SK-N-SH (cell line): ENCODE data around the gene SNX32. TPM values are rescaled to one million over a fixed set of nuclear protein-coding genes. Genes with fewer than 3 reads are reported as not detected.

Experiments used
- CTCF ChIA-PET: fragments of 300-600, 350-600 bp; formaldehyde crosslinking; extraction: SDS; loops from one replicate; lab custom pipeline; 2021; lab: Yijun Ruan, JAX
- POLR2A ChIA-PET: fragments of 350-600 bp; sonication (Branson Sonifier 250); formaldehyde crosslinking; extraction: SDS; loops from one replicate; lab custom pipeline; 2020; ENCODE audit warnings: antibody characterized with exemption, inconsistent platforms; lab: Yijun Ruan, JAX
- DNase-seq: peaks from one replicate; pipeline ENCODE4 v3.0.0; 2012
- H2AFZ ChIP-seq: fragments of 200-600 bp; sonication (generic); 2 replicates; pipeline ENCODE4 v1.8.1; 2016; ENCODE audit warnings: antibody characterized with exemption, mild to moderate bottlenecking, low read depth
- H3F3A ChIP-seq: fragments of 200-600 bp; sonication (generic); replicated peaks from 2 replicates; pipeline ENCODE3; 2016; ENCODE audit warnings: antibody characterized with exemption, mild to moderate bottlenecking; ENCODE audit not compliant: insufficient read depth
- H3K27ac ChIP-seq, 2 experiments: fragments of 200-500 bp in 1 of 2; fragments of 200-600 bp in 1 of 2; sonication (Bioruptor generic) in 1 of 2; sonication (generic), shearing (Covaris generic) in 1 of 2; 2 replicates each; pipeline versions ENCODE4 v1.5.1 to v1.6.1; 2014 to 2016; ENCODE audit warnings: low read depth in 2 of 2, inconsistent platforms in 1 of 2, low read length in 1 of 2, mild to moderate bottlenecking in 1 of 2, mixed read lengths in 1 of 2
- H3K27me3 ChIP-seq: fragments of 200-600 bp; sonication (generic), shearing (Covaris generic); 2 replicates; pipeline ENCODE4 v1.6.1; 2016; ENCODE audit warnings: mixed run types; ENCODE audit not compliant: insufficient read depth
- H3K36me3 ChIP-seq, 2 experiments: fragments of 200-500 bp in 1 of 2; fragments of 200-600 bp in 1 of 2; sonication (Bioruptor generic) in 1 of 2; sonication (generic) in 1 of 2; replicated peaks in 1 of 2; 2 replicates each; pipeline versions ENCODE3 to v1.5.1; 2014 to 2016; ENCODE audit warnings: low read length in 1 of 2, mild to moderate bottlenecking in 1 of 2; ENCODE audit not compliant: insufficient read depth in 2 of 2, control insufficient read depth in 1 of 2
- H3K4me1 ChIP-seq, 2 experiments: fragments of 200-500 bp in 1 of 2; fragments of 200-600 bp in 1 of 2; sonication (Bioruptor generic) in 1 of 2; sonication (generic), shearing (Covaris generic) in 1 of 2; 2 replicates each; pipeline versions ENCODE4 v1.5.1 to v1.6.1; 2014 to 2016; ENCODE audit warnings: low read depth in 1 of 2, low read length in 1 of 2, mixed run types in 1 of 2; ENCODE audit not compliant: insufficient read depth in 2 of 2, control insufficient read depth in 1 of 2
- H3K4me2 ChIP-seq: fragments of 200-600 bp; sonication (generic), shearing (Covaris generic); 2 replicates; pipeline ENCODE4 v1.6.1; 2017; ENCODE audit warnings: mixed run types
- H3K4me3 ChIP-seq, 2 experiments: fragments of 200-500 bp in 1 of 2; fragments of 200-600 bp in 1 of 2; sonication (Bioruptor generic) in 1 of 2; sonication (generic), shearing (Covaris generic) in 1 of 2; 2 replicates each; pipeline versions ENCODE4 v1.5.1 to v1.8.1; 2014 to 2016; ENCODE audit warnings: low read depth in 2 of 2, inconsistent platforms in 1 of 2, low read length in 1 of 2, mild to moderate bottlenecking in 1 of 2, mixed read lengths in 1 of 2, moderate library complexity in 1 of 2
- H3K79me2 ChIP-seq: fragments of 200-600 bp; sonication (generic); 2 replicates; pipeline ENCODE4 v1.8.1; 2017; ENCODE audit warnings: mild to moderate bottlenecking; ENCODE audit not compliant: insufficient read depth
- H3K9ac ChIP-seq: fragments of 200-600 bp; sonication (generic); 2 replicates; pipeline ENCODE4 v1.6.1; 2017; ENCODE audit warnings: mixed run types
- H3K9me2 ChIP-seq: fragments of 200-600 bp; sonication (generic); 2 replicates; pipeline ENCODE4 v1.6.1; 2017; ENCODE audit warnings: mixed run types
- H3K9me3 ChIP-seq: fragments of 200-600 bp; sonication (generic); 2 replicates; pipeline ENCODE4 v1.6.1; 2017; ENCODE audit warnings: mixed run types, mild to moderate bottlenecking, moderate library complexity
- H4K20me1 ChIP-seq: fragments of 200-600 bp; sonication (generic); 2 replicates; pipeline ENCODE4 v1.6.1; 2017; ENCODE audit warnings: mild to moderate bottlenecking, mixed run types; ENCODE audit not compliant: insufficient read depth
- ELF1 ChIP-seq: IDR thresholded peaks from 2 replicates; pipeline ENCODE4 v1.4.0; 2012
- EP300 ChIP-seq, 2 experiments: IDR thresholded peaks; 2 replicates each; pipeline versions ENCODE4 v1.4.0 to v1.6.1; 2012; ENCODE audit warnings: borderline replicate concordance in 1 of 2, low read depth in 1 of 2, low read length in 1 of 2
- EZH2phosphoT487 ChIP-seq: fragments of 200-600 bp; sonication (generic); IDR thresholded peaks from 2 replicates; pipeline ENCODE4 v1.6.1; 2017; ENCODE audit warnings: low read depth, mixed run types, mild to moderate bottlenecking, antibody characterized with exemption, moderate library complexity, borderline replicate concordance
- FOXM1 ChIP-seq: IDR thresholded peaks from 2 replicates; pipeline ENCODE4 v1.4.0; 2012; ENCODE audit warnings: low read depth, mild to moderate bottlenecking
- GABPA ChIP-seq: IDR thresholded peaks from 2 replicates; pipeline ENCODE4 v1.4.0; 2012; ENCODE audit warnings: low read depth, mild to moderate bottlenecking
- GATA2 ChIP-seq: sonication (generic); formaldehyde crosslinking; IDR thresholded peaks from 2 replicates; pipeline ENCODE4 v1.5.0; 2020; ENCODE audit warnings: mild to moderate bottlenecking, missing genetic modification reagents
- JUND ChIP-seq: IDR thresholded peaks from 2 replicates; pipeline ENCODE4 v1.4.0; 2012
- MEF2A ChIP-seq: IDR thresholded peaks from 2 replicates; pipeline ENCODE4 v1.4.0; 2012; ENCODE audit warnings: low read depth, borderline replicate concordance
- RAD21 ChIP-seq: IDR thresholded peaks from 2 replicates; pipeline ENCODE4 v1.6.1; 2012; ENCODE audit warnings: mild to moderate bottlenecking, low read length
- RCOR1 ChIP-seq: fragments of 150-350 bp; IDR thresholded peaks from 2 replicates; pipeline ENCODE4 v1.6.1; 2017; ENCODE audit warnings: antibody characterized with exemption, low read length
- RFX5 ChIP-seq: IDR thresholded peaks from 2 replicates; pipeline ENCODE4 v1.6.1; 2012; ENCODE audit warnings: mild to moderate bottlenecking, improper control_type of control experiment, low read length
- SIN3A ChIP-seq: IDR thresholded peaks from 2 replicates; pipeline ENCODE4 v1.6.1; 2012; ENCODE audit warnings: low read depth, mild to moderate bottlenecking, low read length, moderate library complexity, borderline replicate concordance
- TCF12 ChIP-seq: IDR thresholded peaks from 2 replicates; pipeline ENCODE4 v1.4.0; 2012
- WGBS: methylation state at CpG from one replicate; pipeline ENCODE4 v1.1.6; 2017; ENCODE audit warnings: low lambda C conversion rate; 5-methylcytosine and 5-hydroxymethylcytosine counted together
- polyA plus RNA-seq, 3 experiments: library from polyadenylated mRNA; depleted of rRNA; stranded (reverse); fragments of >200 nt; gene quantifications; 2 replicates each; pipeline ENCODE4 v1.2.3, GENCODE V29; 2012
- TF ChIP-seq, protein P1 (sequence below): IDR thresholded peaks from 2 replicates; pipeline ENCODE4 v1.4.0; 2012; ENCODE audit warnings: low read depth
- TF ChIP-seq, protein P2 (sequence below): IDR thresholded peaks from 2 replicates; pipeline ENCODE4; 2012
- TF ChIP-seq, protein P3 (sequence below): IDR thresholded peaks from 2 replicates; pipeline ENCODE4 v1.4.0; 2012; ENCODE audit warnings: low read depth, borderline replicate concordance
- TF ChIP-seq, protein P4 (sequence below): fragments of 150-350 bp; IDR thresholded peaks from 2 replicates; pipeline ENCODE4 v1.6.1; 2017; ENCODE audit warnings: antibody characterized with exemption, low read length, low read depth, borderline replicate concordance
- TF ChIP-seq, protein P5 (sequence below): fragments of 200-600 bp; sonication (generic); IDR thresholded peaks from 2 replicates; pipeline ENCODE4 v1.6.1; 2017; ENCODE audit warnings: antibody characterized with exemption, mild to moderate bottlenecking, moderate library complexity

Gene SNX32
- polyA plus RNA-seq, 1 of the 3 experiments (the other 2 are of a cell fraction): 1.0 TPM

DNA sequence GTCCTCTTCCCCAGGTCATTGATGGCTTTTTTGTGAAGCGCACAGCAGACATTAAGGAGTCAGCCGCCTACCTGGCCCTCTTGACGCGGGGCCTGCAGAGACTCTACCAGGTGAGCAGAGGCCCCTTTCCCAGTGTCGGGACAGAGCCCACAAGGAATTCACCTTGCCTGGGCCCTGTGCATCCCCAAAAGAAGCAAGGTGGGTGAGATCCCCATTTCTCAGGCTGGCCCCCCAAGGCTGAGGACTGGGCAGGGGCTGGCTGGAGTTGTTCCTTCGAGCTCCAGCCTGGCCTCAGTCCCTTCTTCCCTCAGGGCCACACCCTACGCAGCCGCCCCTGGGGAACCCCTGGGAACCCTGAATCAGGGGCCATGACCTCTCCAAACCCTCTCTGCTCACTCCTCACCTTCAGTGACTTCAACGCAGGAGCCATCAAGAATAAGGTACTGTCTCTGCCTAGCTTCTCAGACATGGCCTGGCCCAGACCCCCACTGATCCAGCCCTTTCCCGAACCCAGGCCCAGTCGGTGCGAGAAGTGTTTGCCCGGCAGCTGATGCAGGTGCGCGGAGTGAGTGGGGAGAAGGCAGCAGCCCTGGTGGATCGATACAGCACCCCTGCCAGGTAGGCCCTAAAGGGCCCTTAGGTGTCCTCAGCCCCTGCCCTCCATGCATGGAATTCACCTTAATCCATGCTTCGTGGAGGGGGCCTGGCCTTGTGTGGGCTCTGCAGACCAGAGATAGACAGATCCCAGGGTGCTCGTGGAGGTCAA lies 31.1 kb downstream of the SNX32 start:
- Histone ChIP-seq H3K9me2 (no peaks in the 10 kb centered on the region), H3K79me2 (peaks cover 45% of the 10 kb centered on the region), H4K20me1 (no peaks in the 10 kb centered on the region; the same call in 1 of the 2 replicates), H3K27me3 (no peaks in the 10 kb centered on the region), H3K4me1 (peaks cover 10 to 18% of the 10 kb centered on the region in 2 experiments; a peak in 3 of 4 replicates), H3K9me3 (no peaks in the 10 kb centered on the region), H3K27ac (no peak overlapping the region; a peak in 1 of 4 replicates), H2AFZ (no peak overlapping the region), H3K4me3 (no peak overlapping the region), H3K9ac (no peak overlapping the region), H3K4me2 (no peak overlapping the region), H3K36me3 (peaks cover 46 to 81% of the 10 kb centered on the region in 2 experiments), H3F3A (peaks cover 55% of the 10 kb centered on the region)
- ChIA-PET POLR2A (no interaction called here), CTCF (interaction anchor here (18.4 kb wide), 1 partner anchor 20 kb away, joined by 374 read pairs; the partner anchor contains the start of genes CCDC85B, CTSW and FIBP)
- DNase-seq: no peak
- TF ChIP-seq, protein P1, sequence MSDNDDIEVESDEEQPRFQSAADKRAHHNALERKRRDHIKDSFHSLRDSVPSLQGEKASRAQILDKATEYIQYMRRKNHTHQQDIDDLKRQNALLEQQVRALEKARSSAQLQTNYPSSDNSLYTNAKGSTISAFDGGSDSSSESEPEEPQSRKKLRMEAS: no peak
- TF ChIP-seq, protein P2, sequence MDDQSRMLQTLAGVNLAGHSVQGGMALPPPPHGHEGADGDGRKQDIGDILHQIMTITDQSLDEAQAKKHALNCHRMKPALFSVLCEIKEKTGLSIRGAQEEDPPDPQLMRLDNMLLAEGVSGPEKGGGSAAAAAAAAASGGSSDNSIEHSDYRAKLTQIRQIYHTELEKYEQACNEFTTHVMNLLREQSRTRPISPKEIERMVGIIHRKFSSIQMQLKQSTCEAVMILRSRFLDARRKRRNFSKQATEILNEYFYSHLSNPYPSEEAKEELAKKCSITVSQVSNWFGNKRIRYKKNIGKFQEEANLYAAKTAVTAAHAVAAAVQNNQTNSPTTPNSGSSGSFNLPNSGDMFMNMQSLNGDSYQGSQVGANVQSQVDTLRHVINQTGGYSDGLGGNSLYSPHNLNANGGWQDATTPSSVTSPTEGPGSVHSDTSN: 0 out of 2 replicates have a peak, but pooled peaks have one; percentile 21
- WGBS: 93% methylated on average over 11 of the region's 18 CpGs

DNA sequence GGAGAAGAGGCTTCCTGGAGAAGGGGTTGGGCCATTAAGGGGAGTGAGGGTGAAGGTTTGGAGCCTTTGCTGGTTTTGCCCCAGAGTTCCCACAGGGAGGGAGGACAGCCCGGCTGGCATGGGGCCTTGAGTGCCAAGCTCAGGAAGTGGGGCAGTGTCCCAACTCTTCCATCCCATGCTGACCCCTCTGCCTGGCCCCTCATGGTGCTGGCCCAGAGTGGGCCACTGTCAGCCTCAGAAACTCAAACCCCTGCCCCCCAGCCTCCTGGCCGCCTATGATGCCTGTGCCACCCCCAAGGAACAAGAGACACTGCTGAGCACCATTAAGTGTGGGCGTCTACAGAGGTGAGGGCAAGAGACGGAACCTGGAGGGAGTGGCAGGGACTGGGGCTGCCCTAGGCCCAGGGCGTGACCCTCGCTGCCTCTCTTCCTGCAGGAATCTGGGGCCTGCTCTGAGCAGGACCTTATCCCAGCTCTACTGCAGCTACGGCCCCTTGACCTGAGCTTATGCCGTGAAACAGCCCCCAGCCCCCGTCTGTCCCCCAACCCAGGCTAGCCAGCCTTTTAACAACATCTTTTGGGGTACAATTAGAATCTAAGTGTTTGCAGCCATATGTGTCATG lies 31.9 kb downstream of the SNX32 start:
- H3K27ac ChIP-seq: no peak overlapping the region; a peak in 1 of 4 replicates
- H3F3A ChIP-seq: peaks cover 55% of the 10 kb centered on the region
- peaks cover 11 to 18% of the 10 kb centered on the region in 2 experiments; a peak in 3 of 4 replicates for H3K4me1 ChIP-seq
- H2AFZ ChIP-seq: no peak overlapping the region
- WGBS: 95% methylated on average over 9 of the region's 9 CpGs
- H4K20me1 ChIP-seq: no peaks in the 10 kb centered on the region; the same call in 1 of the 2 replicates
- H3K4me3 ChIP-seq: no peak overlapping the region
- peaks cover 52 to 87% of the 10 kb centered on the region in 2 experiments for H3K36me3 ChIP-seq
- ChIA-PET CTCF (interaction anchor here (1.0 to 18.4 kb wide), 2 partner anchors 20 to 51 kb away, joined by 3 to 374 read pairs; partner anchors contain the start of genes CCDC85B, CTSW and FIBP), POLR2A (interaction anchor here (0.6 to 1.5 kb wide), 3 partner anchors 11 to 19 kb away, joined by 3 to 5 read pairs (median 3); no protein-coding TSS in a partner anchor)
- DNase-seq: no peak
- no peak overlapping the region for H3K4me2 ChIP-seq
- no peak overlapping the region for H3K9ac ChIP-seq
- no peaks in the 10 kb centered on the region for H3K9me3 ChIP-seq
- no peaks in the 10 kb centered on the region for H3K9me2 ChIP-seq
- H3K79me2 ChIP-seq: peaks cover 50% of the 10 kb centered on the region
- H3K27me3 ChIP-seq: no peaks in the 10 kb centered on the region
- TF ChIP-seq TCF12 (no peak), GATA2 (CRISPR knock-in tag) (no peak), JUND (no peak), ELF1 (no peak), RFX5 (no peak), EP300 (IDR thresholded peaks at IDR 0.05; ENCODE audit: borderline replicate concordance in 1 of 2, low read depth in 1 of 2, low read length in 1 of 2) (no peak), GABPA (no peak), EZH2phosphoT487 (no peak), MEF2A (no peak), RAD21 (no peak), SIN3A (no peak), RCOR1 (no peak), FOXM1 (no peak)
- TF ChIP-seq, protein P2: no peak
- TF ChIP-seq, protein P3, sequence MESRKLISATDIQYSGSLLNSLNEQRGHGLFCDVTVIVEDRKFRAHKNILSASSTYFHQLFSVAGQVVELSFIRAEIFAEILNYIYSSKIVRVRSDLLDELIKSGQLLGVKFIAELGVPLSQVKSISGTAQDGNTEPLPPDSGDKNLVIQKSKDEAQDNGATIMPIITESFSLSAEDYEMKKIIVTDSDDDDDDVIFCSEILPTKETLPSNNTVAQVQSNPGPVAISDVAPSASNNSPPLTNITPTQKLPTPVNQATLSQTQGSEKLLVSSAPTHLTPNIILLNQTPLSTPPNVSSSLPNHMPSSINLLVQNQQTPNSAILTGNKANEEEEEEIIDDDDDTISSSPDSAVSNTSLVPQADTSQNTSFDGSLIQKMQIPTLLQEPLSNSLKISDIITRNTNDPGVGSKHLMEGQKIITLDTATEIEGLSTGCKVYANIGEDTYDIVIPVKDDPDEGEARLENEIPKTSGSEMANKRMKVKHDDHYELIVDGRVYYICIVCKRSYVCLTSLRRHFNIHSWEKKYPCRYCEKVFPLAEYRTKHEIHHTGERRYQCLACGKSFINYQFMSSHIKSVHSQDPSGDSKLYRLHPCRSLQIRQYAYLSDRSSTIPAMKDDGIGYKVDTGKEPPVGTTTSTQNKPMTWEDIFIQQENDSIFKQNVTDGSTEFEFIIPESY: no peak
- TF ChIP-seq, protein P4, sequence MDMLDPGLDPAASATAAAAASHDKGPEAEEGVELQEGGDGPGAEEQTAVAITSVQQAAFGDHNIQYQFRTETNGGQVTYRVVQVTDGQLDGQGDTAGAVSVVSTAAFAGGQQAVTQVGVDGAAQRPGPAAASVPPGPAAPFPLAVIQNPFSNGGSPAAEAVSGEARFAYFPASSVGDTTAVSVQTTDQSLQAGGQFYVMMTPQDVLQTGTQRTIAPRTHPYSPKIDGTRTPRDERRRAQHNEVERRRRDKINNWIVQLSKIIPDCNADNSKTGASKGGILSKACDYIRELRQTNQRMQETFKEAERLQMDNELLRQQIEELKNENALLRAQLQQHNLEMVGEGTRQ: no peak
- TF ChIP-seq, protein P5, sequence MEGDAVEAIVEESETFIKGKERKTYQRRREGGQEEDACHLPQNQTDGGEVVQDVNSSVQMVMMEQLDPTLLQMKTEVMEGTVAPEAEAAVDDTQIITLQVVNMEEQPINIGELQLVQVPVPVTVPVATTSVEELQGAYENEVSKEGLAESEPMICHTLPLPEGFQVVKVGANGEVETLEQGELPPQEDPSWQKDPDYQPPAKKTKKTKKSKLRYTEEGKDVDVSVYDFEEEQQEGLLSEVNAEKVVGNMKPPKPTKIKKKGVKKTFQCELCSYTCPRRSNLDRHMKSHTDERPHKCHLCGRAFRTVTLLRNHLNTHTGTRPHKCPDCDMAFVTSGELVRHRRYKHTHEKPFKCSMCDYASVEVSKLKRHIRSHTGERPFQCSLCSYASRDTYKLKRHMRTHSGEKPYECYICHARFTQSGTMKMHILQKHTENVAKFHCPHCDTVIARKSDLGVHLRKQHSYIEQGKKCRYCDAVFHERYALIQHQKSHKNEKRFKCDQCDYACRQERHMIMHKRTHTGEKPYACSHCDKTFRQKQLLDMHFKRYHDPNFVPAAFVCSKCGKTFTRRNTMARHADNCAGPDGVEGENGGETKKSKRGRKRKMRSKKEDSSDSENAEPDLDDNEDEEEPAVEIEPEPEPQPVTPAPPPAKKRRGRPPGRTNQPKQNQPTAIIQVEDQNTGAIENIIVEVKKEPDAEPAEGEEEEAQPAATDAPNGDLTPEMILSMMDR: no peak
